ENCODE results near the gene TC2N. TPM values are rescaled to one million over a fixed set of nuclear protein-coding genes. Genes with fewer than 3 reads are reported as not detected.
"Not testable (repeated sequence)": the region's sequence is repeated elsewhere in the genome, so short reads cannot be mapped to it uniquely, and the experiment has no call there.

Gene TC2N
- polyA plus RNA-seq, 1 donor: 3.1 TPM

DNA sequence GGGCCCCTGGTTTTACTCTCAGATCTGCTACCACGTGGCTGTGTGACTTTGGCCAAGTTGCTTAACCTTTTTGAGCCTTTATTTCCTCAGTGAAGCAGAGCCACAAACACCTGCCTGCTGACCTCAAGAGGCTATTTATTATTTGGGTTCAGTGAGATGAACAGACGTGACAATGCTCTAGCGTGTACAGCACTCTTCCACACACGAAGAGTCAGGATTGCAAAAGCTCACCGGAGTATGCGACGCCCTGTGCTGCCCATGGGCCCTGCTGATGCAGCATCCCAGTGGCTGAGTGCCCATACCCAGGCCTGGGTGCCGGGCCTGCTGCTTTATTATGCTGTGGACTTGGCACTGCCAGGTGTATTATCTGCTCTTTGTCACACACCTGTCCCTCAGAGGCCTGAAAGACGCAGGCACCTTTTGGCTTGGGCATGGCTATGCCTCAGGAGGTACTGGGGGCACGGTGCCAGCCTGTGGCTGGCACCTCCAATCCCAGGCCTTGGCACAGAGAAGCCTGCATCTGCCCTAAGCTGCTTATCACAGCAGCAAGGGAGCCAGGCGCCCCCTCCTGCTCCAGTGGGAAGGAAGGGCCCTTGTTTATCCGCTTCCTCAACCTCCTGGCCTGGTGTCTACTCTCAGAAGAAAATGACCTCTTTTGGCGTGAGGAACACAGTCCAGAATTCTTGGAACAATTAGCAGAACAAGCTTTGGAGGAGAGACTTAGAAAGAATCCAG lies 22.3 kb upstream of the TC2N start:
- no peak for DNase-seq (ENCODE audit: low read depth)

DNA sequence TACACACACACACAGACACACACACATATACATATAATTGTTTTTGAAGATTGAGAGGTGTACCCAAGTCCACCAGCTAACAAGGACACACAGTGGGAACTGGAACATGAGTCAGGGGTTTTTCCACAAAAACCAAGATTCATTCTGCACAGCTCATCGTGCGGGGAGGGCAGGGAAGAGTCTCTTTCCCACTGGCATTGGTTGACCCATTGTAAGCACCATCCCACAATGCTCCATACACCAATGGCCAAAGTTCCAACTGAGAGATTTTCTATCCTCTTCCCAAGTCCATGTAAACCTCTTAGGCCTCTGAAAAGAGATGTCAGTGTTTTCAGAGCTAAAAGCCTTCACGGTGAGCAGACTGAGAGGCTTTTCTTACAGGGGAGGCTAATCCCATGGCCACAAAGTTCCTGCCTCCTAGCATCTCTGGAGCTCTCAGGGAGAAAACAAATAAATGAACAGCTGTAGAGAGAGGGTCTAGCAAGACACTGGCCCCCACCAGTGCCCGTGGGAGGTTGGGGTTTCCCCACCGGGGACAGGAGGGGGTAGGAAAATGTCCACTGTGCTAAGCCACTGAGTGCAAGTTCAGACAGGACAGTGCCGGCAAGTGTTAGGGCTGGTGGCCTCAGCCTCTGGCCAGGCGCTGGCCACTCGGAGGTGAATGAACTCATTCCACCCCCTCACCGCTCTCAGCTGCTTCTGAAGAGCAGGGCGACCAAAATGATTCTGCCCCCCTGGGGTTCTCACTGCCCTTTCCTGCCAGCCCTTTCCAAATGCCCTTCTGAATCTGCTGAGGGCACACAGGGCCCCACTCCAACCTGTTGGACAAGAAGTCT lies 21.5 kb upstream of the TC2N start:
- no peak for DNase-seq (ENCODE audit: low read depth)

DNA sequence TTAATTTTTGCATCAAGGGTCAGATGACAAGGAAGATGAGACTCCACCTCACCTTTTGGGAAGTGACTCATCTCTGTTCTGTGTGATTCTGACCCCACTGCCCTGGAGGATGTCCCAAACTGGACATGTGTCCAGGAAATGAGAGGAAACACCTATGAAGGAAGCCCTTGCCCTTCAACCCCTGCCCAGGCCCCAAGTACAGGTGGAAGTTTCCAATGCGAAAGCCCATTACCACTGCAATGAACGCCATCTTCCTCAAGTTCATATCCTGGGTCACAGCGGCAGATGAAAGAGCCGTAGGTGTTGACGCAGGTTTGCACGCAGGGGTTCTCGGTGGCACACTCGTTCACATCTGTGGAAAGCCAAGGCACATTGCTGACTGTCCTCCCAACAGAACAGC lies 19.6 kb upstream of the TC2N start:
- DNase-seq (ENCODE audit: low read depth): no peak

- no peak for DNase-seq (ENCODE audit: low read depth)
Measured at GRCh38 chr14:91885839-91886238, 18.5 kb upstream of the TC2N start.

DNA sequence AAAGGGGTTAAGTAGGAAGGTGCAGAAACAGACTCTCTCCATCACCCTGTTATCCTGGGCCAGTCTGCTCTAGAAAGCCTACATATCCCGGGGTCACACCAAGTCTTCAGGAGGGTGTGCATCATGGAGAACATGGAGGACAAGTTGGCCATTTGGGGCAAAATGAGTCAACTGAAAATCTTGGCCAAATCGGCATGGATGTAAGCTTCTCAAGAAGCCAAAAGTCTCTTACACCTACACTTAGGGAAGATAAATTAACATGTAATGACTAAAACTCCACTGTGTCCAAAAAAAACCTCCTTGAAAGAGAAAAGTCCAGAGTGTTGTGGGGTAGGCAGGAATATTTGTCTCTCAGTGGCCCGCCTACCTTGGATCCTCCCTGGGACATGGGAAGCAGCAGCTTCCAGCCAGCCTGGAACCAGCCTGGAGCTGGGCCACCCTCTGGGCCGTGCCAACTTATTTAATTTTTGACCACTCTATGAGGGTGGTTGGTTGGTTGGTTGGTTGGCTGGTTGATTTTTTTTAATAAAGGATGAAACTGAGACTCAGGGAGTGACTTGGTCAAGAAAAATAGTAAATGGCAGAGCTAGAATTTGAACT lies 17.9 kb upstream of the TC2N start:
- no peak for DNase-seq (ENCODE audit: low read depth)

DNA sequence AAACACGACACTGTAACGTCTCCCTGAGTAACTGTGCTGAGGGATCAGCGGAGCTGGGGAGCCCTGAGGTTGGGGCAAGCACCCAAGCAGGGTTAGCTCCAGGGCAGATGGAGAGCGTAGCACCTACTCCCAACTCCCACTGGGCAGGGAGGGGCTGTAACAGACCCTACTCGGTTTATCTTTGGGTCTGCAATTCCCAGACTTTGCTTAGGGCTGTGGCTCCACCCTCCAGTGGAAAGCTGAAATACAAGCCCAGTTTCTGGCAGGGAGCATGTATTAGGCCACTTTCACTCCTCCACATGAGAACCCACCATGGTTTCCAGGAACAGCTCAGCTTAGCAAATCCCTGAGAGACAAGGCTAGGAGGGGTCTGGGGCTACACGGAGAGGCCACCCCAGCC lies 17.3 kb upstream of the TC2N start:
- no peak for DNase-seq (ENCODE audit: low read depth)

- no peak for DNase-seq (ENCODE audit: low read depth)
Measured at GRCh38 chr14:91883753-91884152, 16.4 kb upstream of the TC2N start.

GRCh38 chr14:91882776-91883175 lies 15.4 kb upstream of the TC2N start:
- DNase-seq (ENCODE audit: low read depth): no peak

DNA sequence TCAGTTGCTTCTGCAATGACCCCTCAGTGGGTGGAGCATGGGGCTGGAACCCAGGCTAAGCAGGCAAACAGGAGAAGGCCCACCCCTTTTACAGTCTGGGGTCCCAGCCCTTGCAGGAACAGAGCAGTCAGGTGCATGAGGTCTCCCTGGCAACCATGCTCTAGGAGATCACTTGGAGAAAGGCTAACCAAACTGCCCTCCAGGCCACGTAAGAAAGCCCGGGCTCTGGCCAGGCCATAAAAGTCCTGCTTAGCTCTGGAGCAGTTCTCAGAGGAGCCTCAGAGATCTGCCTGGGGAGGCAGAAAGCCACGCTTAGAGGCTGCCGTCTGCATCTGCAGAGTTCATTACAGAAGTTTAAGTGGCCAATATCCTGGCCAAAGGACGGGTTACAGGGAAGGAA lies 15.0 kb upstream of the TC2N start:
- DNase-seq (ENCODE audit: low read depth): no peak

DNA sequence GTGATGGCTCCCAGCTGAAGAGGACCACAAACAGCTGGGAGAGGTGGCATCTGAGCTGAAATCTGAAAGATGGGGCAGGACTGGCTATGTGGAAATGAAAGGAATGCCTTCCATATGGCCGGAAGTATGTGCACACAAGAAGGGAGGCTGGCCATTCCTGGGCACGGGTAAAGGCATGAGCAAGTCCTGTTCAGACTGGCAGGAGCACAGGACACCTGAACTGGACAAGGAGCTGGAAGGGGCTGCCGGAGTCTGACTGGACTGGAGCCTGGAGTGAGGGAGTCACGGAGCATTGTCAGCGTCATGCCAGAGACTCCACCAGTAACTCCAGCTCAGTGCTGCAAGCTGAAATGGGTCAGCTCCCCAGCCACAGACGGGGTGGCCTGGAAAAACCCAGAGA lies 11.9 kb upstream of the TC2N start:
- DNase-seq (ENCODE audit: low read depth): no peak

DNA sequence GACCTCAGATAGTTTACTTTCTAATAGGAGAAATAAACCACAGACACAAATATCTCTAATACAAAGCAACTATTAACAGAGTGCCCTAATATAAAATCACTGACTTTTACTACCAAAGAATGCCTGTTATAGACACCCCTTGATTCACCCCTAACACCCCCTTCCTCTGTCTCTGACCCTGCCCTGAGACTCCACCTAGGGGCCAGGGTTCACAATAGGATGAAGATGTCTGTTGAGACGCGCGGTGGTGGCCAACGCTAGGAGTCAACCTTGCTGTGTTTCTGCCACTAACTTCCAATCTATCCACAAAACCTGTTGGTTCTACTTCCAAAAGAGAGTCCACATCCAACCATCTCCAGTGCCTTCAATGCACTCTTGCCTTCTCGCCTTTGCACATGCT lies 10.9 kb upstream of the TC2N start:
- DNase-seq (ENCODE audit: low read depth): no peak

DNA sequence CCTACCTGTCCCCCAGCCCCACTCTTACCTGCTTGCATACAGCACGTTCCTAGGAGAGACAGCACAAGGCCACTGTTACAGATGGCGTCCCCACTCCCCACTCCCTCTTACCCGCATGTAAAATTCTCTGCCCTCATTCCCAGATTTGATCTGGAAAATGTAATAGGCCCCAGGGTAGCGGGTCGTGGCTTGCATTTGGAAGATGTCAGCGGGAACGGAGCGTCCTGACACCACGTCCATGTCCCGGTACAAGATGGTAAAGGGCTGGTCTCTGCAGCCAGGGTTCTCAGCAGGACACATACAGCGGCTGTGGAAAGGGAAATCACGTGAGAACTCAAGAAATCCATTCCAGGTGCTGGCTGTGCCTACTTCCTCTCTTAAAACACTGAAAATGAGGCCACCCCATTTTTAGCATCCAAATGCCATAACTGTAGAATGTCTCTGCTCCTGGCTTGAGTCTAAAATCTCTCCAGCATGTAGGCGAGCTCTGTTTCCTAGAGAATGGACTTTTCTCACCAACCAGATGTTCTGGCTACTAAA lies 10.1 kb upstream of the TC2N start:
- DNase-seq (ENCODE audit: low read depth): no peak

DNA sequence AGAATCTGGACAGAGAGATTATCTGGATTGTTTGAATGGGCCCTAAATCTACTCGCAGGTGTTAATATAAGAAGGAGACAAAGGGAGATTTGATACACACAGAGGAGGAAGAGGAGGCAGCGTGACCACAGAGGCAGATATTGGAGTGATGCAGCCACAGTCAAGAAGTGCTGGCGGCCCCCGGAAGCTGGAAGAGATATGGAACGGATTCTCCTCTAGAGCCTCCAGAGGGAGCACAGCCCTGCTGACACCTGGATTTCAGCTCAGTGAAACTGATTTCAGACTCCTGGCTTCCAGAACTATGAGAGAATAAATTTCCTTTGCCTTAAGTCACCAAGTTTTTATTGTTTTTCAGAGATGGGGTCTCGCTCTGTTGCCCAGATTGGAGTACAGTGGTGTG lies 9.2 kb upstream of the TC2N start:
- no peak for DNase-seq (ENCODE audit: low read depth)

GRCh38 chr14:91875525-91876286 lies 8.4 kb upstream of the TC2N start:
- no peak for DNase-seq (ENCODE audit: low read depth)

GRCh38 chr14:91873471-91874415 lies 6.4 kb upstream of the TC2N start:
- no peak for DNase-seq (ENCODE audit: low read depth)

DNA sequence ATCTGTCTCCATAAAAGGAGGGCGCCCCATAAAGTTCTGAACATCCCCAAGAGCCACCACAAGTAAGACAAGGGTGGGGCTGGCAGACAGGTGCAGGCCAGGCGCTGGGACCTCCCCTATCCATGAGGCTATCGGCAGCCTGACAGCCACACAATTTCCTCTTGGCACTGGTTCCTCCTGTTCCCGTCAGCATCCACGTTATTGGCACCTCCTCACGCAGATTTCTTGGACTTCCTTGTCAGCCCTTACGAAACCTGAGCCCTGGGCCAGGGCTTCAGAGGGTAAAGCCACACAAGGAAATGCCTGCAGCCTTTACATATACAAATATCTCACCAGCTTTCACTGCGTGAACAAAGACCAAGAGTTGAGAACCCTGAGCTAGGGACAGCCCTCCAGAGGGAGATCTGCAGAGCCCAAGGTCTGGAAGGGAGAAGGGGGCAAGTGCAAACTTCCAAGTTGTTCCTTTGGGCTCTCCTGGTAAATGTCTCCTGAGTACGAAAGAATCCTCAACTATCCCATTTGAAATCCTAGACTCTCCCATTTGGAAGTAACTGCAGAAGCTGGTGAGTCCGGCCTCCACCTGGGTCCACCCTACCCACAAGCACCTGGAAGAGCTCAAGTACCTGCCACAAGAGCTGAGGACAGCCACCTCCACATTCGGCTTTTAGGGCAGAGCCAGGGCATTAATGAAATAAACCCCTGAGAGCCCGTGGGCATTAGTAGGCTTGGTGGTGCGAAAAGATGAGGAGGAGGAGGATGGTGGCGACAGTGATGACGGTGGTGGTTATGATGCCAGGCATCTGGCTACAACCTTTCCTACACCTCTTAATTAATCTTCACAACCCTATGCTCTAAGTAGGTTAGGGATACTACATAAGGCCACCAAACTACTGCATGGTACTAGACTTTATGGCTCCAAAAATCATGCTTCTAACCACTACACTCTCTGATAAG lies 5.5 kb upstream of the TC2N start:
- no peak for DNase-seq (ENCODE audit: low read depth)

DNA sequence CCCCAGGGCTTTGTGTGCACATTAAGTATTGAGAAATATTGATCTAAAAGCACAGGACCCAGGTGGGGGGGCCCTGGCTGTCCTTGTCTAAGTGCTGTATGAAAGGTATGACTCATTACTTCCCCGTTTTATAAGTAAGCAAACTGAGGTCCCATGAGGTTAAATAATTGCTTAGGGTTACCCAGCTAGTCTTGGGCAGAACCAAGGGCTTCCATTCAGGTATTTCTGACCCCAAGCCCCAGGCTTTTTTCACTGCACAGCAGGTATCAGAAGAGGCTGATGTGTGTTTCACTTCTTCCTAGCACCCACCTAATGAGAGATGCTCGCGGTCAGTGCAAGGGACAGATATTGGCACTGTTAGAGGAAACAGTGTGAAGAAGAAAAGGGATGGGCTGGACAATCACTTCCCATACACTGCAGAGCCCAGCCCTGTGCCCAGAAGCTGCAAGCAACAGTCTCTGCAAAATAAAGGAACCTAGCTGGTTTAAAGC lies 4.7 kb upstream of the TC2N start:
- no peak for DNase-seq (ENCODE audit: low read depth)

- not testable (repeated sequence) for DNase-seq (ENCODE audit: low read depth)
Measured at GRCh38 chr14:91871401-91871800, 4.1 kb upstream of the TC2N start.

- DNase-seq (ENCODE audit: low read depth): no peak
Measured at GRCh38 chr14:91870890-91871289, 3.6 kb upstream of the TC2N start.

Data from forelimb muscle (tissue), 1 donor.